CD4-positive, alpha-beta T cell treated with Interleukin-12 subunit alpha and Interleukin-12 subunit beta, for 1 hour (primary cell): ENCODE results near the gene FOXR2.

ENCODE experiments used
- DNase-seq: peaks from one replicate; pipeline ENCODE4 v3.0.0-alpha.2; 2020

FOXR2 gene

GRCh38 chrX:55623100-55623499 is at the start of gene FOXR2:
Gene FOXR2, plus strand, starts transcription at chrX:55623400. Its CDS starts 312 bp downstream, at chrX:55623712.
- DNase-seq = no peak

DNA sequence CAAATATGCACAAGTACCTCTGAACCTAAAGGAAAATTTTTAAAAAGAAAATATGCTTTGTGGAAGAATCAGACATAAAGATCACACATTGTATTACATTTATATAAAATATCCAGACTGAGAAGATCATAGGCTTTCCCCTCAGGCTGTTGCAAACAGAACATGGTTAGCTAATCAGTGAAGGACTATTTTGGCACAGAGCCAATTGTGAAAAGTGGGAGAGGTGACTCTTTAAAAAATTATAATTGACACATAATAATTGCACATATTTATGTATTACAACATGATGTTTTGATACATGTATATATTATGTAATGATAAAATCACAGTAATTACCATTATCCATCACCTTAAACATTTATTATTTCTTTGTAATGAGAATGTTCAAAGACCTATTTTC is 44.1 kb upstream of the FOXR2 start:
- DNase-seq = no peak

DNA sequence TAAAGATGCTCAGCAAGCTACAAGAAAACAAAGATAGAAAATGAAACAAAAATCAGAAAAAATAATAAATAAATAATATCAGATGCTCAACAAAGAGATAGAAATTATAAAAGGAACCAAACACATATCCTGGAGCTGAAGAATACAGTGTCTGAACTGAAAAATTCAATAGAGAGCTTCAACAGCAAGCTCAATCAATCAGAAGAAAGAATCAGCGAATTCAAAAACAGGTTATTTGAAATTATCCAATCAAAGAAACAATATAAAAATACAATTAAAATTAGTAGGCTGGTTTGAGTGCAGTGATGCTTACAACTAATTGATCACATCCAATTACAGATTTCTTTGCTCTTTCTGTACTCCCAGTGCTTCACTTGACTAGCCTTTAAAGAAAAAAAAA is 40.8 kb upstream of the FOXR2 start:
- DNase-seq = no peak

GRCh38 chrX:55593296-55593695 is 29.9 kb upstream of the FOXR2 start:
- DNase-seq = no peak

DNA sequence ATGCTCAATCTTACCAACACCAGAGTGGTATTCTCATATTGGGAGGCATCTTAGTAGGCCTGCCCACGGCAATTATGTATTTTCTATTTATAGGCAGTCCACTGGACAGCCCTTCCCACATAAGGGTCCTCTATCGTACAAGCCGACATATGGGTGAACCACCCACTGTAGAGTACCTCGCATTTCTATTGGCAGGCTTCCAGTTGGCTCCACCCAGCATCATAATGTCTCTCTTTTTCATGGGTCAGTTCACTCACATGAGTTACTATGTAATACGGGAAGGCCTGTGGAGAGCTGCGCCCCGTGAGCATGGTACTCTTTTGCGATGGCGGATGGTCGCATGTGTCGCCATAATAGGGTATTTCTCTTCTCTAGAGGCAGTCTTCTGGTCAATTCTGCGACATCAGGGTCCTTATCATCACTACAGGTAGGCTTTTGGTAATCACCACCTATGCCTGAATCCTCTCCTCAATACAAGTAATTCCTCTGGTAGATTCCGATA is 29.4 kb upstream of the FOXR2 start:
- DNase-seq = no peak

DNA sequence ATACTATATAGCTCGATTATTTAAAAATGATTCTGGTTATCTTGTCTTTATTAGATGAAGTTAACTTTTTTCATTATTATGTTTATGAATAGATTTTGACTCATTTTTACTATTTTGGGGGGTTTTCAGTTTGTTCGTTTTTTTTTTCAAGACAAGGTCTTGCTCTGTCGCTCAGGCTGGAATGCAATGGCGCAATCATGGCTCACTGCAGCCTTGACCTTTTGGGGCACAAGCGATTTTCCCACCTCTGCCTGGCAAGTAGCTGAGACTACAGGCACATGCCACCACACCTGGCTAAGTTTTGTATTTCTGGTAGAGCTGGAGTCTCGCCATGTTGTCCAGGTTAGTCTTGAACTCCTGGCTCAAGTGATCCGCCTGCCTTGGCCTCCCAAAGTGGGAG is 24.9 kb upstream of the FOXR2 start:
- DNase-seq = no peak

GRCh38 chrX:55619547-55619946 is 3.7 kb upstream of the FOXR2 start:
- no peak for DNase-seq

- DNase-seq = no peak
These were observed 1.2 kb downstream of the FOXR2 start for GRCh38 chrX:55624403-55624802.

DNA sequence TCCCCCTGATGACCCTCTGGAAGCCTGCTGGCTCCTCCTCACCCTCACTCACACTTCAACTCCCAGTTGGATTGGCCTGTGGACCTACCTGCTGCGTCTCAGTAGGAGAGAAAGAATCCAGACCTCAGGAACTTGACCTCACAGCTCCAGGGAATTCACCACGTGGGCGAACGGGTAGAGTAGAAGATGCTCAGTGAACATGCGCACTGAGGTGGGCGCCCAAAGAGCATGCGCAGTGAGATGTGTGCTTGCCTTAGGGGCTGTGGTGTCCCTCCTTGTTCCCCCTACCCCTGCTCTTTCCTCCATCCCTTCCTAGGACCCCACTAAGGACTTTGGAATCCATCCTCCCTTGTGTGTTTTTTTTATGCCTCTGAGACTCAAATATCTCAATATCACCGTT is 12.9 kb downstream of the FOXR2 start:
- DNase-seq = no peak

DNA sequence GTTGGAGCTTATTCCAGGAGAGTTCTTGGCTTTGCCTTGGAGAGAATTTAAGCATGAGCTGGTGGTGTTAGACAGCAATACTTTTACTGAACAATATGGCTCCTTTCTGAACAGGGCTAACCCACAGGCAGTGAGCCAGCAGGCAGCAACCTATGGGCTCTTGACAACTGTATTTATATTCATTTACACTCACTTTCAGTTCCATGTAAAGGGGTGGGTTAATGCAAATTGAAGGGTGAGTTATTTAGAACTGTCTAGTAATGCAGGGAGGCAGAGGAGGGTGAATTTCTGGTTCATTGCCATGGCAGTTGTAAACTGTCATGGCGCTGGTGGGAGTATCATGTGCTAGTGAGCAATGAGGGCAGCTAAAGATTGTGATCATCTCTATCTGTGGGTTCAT is 15.7 kb downstream of the FOXR2 start:
- DNase-seq = no peak

DNA sequence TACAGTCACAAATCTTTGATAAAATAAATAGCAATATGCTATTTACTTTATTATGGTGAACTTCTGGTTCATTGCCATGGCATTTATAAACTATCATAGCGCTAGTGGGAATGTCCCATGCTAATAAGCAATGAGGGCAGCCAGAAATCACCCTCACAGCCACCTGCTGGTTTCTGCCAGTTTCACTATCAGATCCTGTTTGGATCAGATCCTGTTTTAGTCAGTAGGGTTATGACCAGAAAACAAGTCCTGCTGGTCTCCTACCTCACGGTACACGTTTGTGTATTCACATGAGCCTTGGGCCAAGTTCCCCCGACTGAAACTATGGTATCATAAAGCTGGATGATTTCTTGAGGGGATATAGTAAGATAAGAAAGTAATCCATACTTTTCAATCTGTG is 17.7 kb downstream of the FOXR2 start:
- DNase-seq = no peak

DNA sequence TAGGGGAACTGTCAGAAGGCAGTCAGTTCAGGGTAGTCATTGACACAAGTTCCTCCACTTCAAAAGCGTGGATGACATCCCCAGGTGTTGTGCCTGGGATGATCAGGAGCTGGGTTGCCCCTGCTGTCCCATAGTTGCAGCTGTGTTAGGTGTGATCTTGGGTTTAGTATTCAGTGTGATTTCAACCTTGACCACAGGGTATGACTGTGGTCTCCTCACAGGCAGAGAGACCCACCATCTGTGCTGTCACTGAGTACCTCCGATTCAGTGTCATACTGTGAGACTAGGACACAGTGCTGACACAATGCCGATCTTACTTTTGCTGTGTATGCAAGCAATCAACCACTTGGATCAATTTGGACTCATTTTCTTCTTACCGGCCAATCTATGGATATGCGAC is 25.2 kb downstream of the FOXR2 start:
- DNase-seq = no peak

DNA sequence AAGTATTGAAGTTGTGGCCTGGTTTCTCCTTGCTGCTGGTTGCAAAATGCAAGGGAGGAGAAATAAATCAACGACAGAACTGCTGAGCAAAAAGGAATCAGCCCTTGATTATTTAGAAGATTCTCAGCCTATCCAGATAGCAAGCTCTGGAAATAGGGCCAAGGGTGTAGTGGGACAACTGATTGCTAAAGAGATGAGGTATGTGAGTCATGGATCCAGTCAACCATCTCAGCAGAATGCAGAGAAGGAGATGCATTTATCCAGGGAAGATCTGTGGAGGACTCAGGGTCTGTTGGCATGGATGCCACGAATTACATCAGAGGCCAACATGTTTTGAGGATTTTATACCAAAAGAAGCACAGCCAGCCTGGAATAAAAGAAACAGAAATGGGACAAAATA is 36.7 kb downstream of the FOXR2 start:
- no peak for DNase-seq

DNA sequence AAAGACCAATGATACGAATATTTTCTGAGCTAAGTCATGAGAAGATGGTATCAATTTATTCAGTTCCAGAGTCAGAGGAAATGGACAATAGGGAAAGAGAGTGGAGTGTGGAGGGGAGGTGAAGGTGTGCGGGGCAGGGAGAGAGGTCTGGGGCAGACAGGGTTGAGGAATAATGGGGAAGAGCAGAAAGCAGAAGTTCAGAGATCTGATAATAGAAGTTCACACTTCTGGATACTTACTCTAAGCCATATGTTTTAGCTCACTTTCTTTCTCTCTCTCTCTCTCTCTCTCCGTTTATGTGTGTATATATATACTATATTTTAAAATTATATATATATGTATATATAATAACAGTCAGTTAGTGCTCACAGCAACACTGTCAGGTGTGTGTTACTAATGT is 40.4 kb downstream of the FOXR2 start:
- no peak for DNase-seq

- DNase-seq = no peak
These were observed 44.9 kb downstream of the FOXR2 start for GRCh38 chrX:55668084-55668483.
